Measurements from ENCODE around the gene VIPR2.

Gene VIPR2

DNA sequence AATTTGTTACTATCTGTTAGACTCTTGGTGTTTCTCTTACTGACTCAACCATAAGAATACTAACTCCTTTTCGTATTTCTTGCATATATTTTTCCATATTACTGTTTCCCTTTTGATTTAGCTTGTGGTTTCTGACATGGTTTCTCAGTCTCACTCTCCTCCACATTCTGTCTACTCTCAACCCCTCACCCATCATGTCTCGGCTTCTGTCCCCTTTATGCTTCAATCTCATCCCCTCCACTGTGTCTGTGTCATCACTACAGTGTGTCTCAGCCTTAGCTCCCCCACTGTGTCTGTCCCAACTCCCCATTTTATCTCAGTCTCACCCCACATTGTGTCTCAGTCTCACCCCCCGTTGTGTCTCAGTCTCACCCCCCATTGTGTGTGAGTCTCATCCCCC is 126.9 kb downstream of the VIPR2 start:
- H3K4me3 ChIP-seq (ENCODE audit: insufficient read length, low read depth) = no peak overlapping the region
- H3K27me3 ChIP-seq (ENCODE audit: insufficient read depth, insufficient read length) = peaks cover 14% of the 10 kb centered on the region
- peaks cover 6% of the 10 kb centered on the region for H3K4me1 ChIP-seq (ENCODE audit: insufficient read depth, insufficient read length)
- no peaks in the 10 kb centered on the region for H3K36me3 ChIP-seq (ENCODE audit: insufficient read depth, insufficient read length, low read length)
- no peak for DNase-seq (ENCODE audit: low read depth, low spot score)
- H3K9me3 ChIP-seq (ENCODE audit: insufficient read depth, low read length) = peaks cover 24% of the 10 kb centered on the region; the same call in 1 of the 2 replicates
- TF ChIP-seq ZNF274 (IDR thresholded peaks at IDR 0.05; ENCODE audit: low read depth, low read length) = no peak
- TF ChIP-seq SUZ12 (IDR thresholded peaks at IDR 0.05; ENCODE audit: extremely low read depth, insufficient read depth, insufficient read length) = no peak
- H3K9ac ChIP-seq (ENCODE audit: insufficient read length, low read depth) = no peak overlapping the region

DNA sequence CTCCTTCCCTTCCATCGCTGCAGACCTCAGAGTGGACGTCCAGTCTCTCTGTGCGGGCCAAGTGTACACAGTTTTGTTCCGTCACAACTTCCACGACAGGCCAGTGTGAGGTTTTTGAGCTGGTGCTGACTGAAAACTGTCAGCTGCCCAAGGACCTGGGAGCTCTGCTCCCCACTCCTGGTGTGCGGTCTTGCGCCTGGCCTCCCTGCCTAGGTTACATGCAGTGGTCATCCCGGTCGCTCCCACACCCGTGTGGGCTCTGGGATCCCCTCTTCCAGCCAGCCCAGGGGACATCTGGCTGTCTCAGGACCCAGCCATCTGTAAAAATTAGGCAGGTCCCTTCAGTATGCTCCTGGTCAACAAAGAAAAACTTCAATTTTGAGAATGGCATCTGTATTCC is 127.5 kb downstream of the VIPR2 start:
- H3K36me3 ChIP-seq (ENCODE audit: insufficient read depth, insufficient read length, low read length) = no peaks in the 10 kb centered on the region
- peaks cover 14% of the 10 kb centered on the region for H3K27me3 ChIP-seq (ENCODE audit: insufficient read depth, insufficient read length)
- no peak overlapping the region for H3K9ac ChIP-seq (ENCODE audit: insufficient read length, low read depth)
- no peak for DNase-seq (ENCODE audit: low read depth, low spot score)
- no peak for TF ChIP-seq ZNF274 (IDR thresholded peaks at IDR 0.05; ENCODE audit: low read depth, low read length)
- TF ChIP-seq SUZ12 (IDR thresholded peaks at IDR 0.05; ENCODE audit: extremely low read depth, insufficient read depth, insufficient read length) = no peak
- TF ChIP-seq YY1 (IDR thresholded peaks at IDR 0.05; ENCODE audit: insufficient read depth, insufficient read length) = no peak
- peaks cover 6% of the 10 kb centered on the region for H3K4me1 ChIP-seq (ENCODE audit: insufficient read depth, insufficient read length)
- no peak overlapping the region for H3K4me3 ChIP-seq (ENCODE audit: insufficient read length, low read depth)
- H3K9me3 ChIP-seq (ENCODE audit: insufficient read depth, low read length) = peaks cover 24% of the 10 kb centered on the region; the same call in 1 of the 2 replicates

DNA sequence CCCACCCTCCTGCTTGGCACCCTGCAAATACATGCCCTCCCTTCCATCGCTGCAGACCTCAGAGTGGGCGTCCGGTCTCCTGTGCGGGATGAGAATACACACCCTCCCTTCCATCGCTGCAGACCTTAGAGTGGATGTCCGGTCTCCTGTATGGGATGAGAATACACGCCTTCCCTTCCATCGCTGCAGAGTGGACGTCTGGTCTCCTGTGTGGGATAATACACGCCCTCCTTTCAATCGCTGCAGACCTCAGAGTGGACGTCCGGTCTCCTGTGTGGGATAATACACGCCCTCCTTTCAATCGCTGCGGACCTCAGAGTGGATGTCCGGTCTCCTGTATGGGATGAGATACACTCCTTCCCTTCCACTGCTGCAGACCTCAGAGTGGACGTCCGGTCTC is 128.1 kb downstream of the VIPR2 start:
- Histone ChIP-seq H3K4me3 (ENCODE audit: insufficient read length, low read depth) (no peak overlapping the region), H3K36me3 (ENCODE audit: insufficient read depth, insufficient read length, low read length) (no peaks in the 10 kb centered on the region), H3K27me3 (ENCODE audit: insufficient read depth, insufficient read length) (peaks cover 14% of the 10 kb centered on the region), H3K4me1 (ENCODE audit: insufficient read depth, insufficient read length) (peaks cover 6% of the 10 kb centered on the region), H3K9ac (ENCODE audit: insufficient read length, low read depth) (no peak overlapping the region), H3K9me3 (ENCODE audit: insufficient read depth, low read length) (peaks cover 24% of the 10 kb centered on the region; the same call in 1 of the 2 replicates)
- DNase-seq (ENCODE audit: low read depth, low spot score) = no peak
- no peak for TF ChIP-seq ZNF274 (IDR thresholded peaks at IDR 0.05; ENCODE audit: low read depth, low read length)
- no peak for TF ChIP-seq YY1 (IDR thresholded peaks at IDR 0.05; ENCODE audit: insufficient read depth, insufficient read length)
- TF ChIP-seq SUZ12 (IDR thresholded peaks at IDR 0.05; ENCODE audit: extremely low read depth, insufficient read depth, insufficient read length) = no peak

DNA sequence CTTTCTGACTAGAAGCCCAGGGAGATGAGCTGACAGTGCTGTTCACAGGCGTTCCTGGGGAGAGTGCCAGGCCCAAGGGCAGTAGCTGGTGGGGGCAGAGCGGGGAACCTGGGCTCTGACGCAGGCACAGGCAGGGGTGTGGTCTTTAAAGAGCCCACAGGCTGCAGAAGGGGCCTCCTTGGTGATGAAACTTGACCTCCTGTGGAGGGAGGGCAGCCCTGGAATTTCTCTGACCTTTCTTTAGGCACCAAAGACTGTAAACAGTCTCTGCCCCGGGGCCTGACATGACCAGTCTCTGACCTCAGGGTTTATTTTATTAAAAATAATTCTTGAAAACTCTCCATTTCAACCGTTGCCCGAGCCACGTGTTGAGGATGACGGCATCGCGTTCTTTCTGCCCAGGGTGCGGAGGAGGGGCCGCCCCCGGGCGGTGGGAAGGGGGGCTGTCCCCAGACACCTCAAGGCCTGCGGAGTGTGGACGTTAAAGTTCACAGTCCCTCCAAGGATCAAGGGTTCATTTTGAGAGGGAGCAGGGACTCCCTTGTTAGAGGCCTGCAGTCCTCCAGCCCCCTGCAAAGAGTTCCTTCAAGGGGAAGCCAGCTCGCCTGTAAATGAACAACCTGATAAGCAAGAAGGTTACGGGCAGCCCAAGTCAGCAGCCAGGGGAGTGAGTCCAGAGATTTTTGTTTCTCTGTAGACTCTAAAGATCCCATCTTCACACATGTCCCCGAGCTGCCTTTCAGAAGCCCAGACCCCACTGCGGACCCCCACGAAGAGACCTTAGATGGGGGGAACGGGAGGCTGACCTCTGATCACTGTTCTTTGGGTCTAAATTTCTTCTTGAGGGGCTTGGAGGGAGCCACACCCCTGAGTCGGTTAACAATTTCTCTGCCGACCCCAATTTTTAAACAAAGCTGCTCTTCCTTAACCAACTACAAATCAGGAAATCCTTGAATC is 128.9 kb downstream of the VIPR2 start:
- TF ChIP-seq SUZ12 (IDR thresholded peaks at IDR 0.05; ENCODE audit: extremely low read depth, insufficient read depth, insufficient read length) (no peak), ZNF274 (IDR thresholded peaks at IDR 0.05; ENCODE audit: low read depth, low read length) (no peak), YY1 (IDR thresholded peaks at IDR 0.05; ENCODE audit: insufficient read depth, insufficient read length) (no peak)
- Histone ChIP-seq H3K9ac (ENCODE audit: insufficient read length, low read depth) (peak overlapping the region; percentile 42), H3K36me3 (ENCODE audit: insufficient read depth, insufficient read length, low read length) (no peaks in the 10 kb centered on the region), H3K4me1 (ENCODE audit: insufficient read depth, insufficient read length) (peaks cover 7% of the 10 kb centered on the region), H3K4me3 (ENCODE audit: insufficient read length, low read depth) (no peak overlapping the region), H3K9me3 (ENCODE audit: insufficient read depth, low read length) (peaks cover 18% of the 10 kb centered on the region; the same call in 1 of the 2 replicates), H3K27me3 (ENCODE audit: insufficient read depth, insufficient read length) (peaks cover 14% of the 10 kb centered on the region)
- DNase-seq (ENCODE audit: low read depth, low spot score) = no peak

- Histone ChIP-seq H3K27me3 (ENCODE audit: insufficient read depth, insufficient read length) (peaks cover 14% of the 10 kb centered on the region), H3K9ac (ENCODE audit: insufficient read length, low read depth) (no peak overlapping the region), H3K4me1 (ENCODE audit: insufficient read depth, insufficient read length) (peaks cover 8% of the 10 kb centered on the region), H3K36me3 (ENCODE audit: insufficient read depth, insufficient read length, low read length) (no peaks in the 10 kb centered on the region), H3K4me3 (ENCODE audit: insufficient read length, low read depth) (no peak overlapping the region), H3K9me3 (ENCODE audit: insufficient read depth, low read length) (peaks cover 15% of the 10 kb centered on the region; the same call in 1 of the 2 replicates)
- DNase-seq (ENCODE audit: low read depth, low spot score) = no peak
- no peak for TF ChIP-seq ZNF274 (IDR thresholded peaks at IDR 0.05; ENCODE audit: low read depth, low read length)
- TF ChIP-seq YY1 (IDR thresholded peaks at IDR 0.05; ENCODE audit: insufficient read depth, insufficient read length) = no peak
- TF ChIP-seq SUZ12 (IDR thresholded peaks at IDR 0.05; ENCODE audit: extremely low read depth, insufficient read depth, insufficient read length) = no peak
These were observed 129.6 kb downstream of the VIPR2 start for GRCh38 chr7:159015081-159015453.

DNA sequence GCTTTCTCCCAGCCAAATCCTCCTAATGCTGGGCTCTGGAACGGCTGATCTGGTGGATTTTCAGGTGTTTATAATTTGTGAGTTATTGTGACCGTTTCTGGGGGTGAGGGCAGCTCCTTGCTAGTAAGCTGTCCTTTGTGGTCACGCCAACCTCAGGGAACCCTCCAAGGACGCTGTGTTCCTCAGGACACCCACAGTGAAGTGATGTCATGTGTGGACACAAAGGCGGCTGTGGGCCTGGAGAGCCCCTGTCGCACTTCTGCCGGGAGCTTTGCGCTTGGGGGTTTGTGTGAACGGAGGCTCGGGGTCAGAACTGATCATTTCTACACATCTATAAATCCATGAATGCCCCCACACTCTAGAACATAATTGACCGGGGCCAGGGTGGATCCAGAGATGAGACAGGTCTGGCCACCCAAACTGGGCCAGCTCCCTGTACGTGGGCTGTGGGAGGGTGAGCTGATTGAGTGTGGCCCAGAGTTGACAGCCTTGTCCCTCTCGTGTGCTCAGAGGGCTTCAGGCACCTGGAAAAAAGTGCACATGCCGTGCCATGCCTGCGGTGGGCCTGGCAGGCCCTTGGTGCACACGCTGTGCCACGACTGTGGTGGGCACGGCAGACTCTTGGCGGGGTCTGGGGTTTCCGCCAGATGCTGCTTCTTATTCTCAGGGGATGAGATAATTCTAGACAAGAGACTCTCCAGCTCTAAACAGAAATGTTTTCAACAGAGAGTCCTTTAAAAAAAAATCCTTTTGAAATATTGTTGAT is 130.2 kb downstream of the VIPR2 start:
- TF ChIP-seq SUZ12 (IDR thresholded peaks at IDR 0.05; ENCODE audit: extremely low read depth, insufficient read depth, insufficient read length) (no peak), ZNF274 (IDR thresholded peaks at IDR 0.05; ENCODE audit: low read depth, low read length) (no peak), YY1 (IDR thresholded peaks at IDR 0.05; ENCODE audit: insufficient read depth, insufficient read length) (no peak)
- H3K4me3 ChIP-seq (ENCODE audit: insufficient read length, low read depth) = no peak overlapping the region
- H3K9me3 ChIP-seq (ENCODE audit: insufficient read depth, low read length) = peaks cover 15% of the 10 kb centered on the region; the same call in 1 of the 2 replicates
- DNase-seq (ENCODE audit: low read depth, low spot score) = no peak
- H3K9ac ChIP-seq (ENCODE audit: insufficient read length, low read depth) = no peak overlapping the region
- H3K36me3 ChIP-seq (ENCODE audit: insufficient read depth, insufficient read length, low read length) = no peaks in the 10 kb centered on the region
- H3K27me3 ChIP-seq (ENCODE audit: insufficient read depth, insufficient read length) = peaks cover 14% of the 10 kb centered on the region
- peaks cover 8% of the 10 kb centered on the region for H3K4me1 ChIP-seq (ENCODE audit: insufficient read depth, insufficient read length)

All from NT2/D1 (cell line).